NCI-H2107 treated with DMSO at 0.1 percent for 48 hours (cell line): Measurements from ENCODE around the gene PRMT2.
"Not testable (repeated sequence)": the region's sequence is repeated elsewhere in the genome, so short reads cannot be mapped to it uniquely, and the experiment has no call there.

Experiments
- DNase-seq: peaks from one replicate; lab custom pipeline; 2025; ENCODE audit not compliant: unreplicated experiment; lab: John Stamatoyannopoulos, UW

The PRMT2 gene

GRCh38 chr21:46617267-46618051 lies 18.0 kb upstream of the PRMT2 start:
- no peak for DNase-seq

GRCh38 chr21:46618738-46619379 lies 16.6 kb upstream of the PRMT2 start:
- no peak for DNase-seq

GRCh38 chr21:46619846-46620245 lies 15.6 kb upstream of the PRMT2 start:
- no peak for DNase-seq

DNA sequence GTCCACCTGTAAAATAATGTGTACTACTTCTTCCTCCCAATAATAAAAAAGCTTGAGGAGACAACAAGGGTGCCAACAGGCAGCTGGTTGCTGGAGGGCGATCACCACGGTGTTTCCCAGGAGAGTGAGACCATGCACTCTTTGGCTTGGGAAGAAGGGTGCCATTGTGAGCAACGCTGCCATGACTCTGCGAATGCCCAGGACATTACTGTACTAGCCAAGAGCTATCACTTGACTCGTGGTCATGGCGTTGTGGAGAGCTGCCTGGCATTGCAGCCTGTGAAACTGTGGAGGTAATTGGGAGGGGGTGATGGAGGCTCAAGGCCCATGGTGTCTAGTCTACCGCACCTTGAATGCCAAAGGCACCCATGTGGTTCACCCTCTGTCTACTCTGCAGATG lies 14.6 kb upstream of the PRMT2 start:
- no peak for DNase-seq

DNA sequence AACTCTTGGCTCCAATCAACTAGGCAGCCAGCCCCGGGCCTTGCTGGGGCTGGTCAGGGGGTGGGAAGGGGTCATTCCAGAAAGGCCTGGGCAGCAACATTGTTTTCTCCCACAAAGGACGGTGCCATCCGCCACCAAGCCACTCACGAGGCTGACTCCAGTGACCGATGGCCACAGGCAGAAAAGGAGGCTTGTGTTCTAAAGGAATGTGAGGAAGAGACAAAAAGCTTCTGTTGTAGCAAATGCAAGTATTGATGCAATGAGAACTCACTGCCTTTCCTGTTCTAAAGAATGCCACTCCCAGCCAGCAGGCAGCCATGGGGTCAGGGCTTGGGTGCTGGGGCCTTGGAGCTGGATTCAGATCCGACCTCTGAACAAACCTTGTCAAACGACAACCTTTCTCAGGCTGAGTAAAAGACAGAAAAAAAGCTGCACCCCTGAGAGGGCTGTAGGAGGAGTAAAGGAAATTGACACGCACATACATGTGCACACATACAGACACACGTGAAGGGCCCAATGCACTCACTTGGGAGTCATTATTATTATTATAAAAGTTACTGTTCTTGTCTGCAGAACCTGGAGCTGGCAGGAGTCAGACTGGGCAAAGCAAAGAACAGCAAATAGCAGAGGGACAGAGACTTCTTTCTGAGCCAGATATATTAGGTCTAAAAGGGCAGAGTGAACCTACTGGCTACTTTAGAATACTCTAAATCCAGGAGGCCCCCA lies 13.9 kb upstream of the PRMT2 start:
- DNase-seq, result no peak

DNA sequence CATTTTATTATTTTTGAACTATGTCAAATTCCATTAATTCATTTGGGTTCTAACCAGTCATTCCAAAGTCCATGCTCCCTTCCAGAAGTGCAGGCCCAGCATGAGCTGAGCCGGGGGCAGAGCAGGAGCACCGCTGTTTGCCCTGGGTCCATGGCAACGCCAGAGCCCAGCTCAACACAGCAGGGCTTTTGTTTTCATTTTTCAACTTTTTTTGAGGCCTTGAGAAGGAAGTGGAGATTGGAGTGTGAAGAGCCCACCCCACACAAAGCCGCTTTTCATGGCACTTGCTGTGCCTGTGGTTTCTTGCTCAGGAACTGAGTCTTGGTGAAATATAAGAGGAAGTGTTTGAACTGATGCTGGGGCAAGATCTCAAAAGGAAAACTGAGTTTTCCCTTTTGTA lies 13.2 kb upstream of the PRMT2 start:
- no peak for DNase-seq

DNA sequence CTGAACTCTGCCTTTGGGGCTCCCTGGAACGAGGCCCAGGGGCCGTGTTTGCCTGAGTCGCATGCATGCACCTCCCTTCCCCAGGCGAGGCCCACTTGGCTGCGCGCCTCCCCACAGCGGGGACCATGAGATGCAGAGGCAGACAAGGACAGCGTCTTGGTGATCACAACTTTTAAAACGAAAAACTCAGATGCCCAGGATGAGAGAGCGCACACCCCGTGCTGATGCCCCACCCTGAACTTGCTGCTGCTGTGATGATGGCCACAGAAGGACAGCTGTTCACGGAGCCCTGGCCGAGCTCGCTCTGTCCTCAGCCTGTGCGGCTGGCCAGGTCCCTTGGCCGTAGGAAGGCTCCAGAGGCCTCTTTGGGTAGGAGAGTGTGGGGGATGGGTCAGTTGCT lies 11.4 kb upstream of the PRMT2 start:
- no peak for DNase-seq

- DNase-seq, result no peak
These were observed 9.7 kb upstream of the PRMT2 start for GRCh38 chr21:46625759-46626158.

GRCh38 chr21:46626536-46626935 lies 8.9 kb upstream of the PRMT2 start:
- no peak for DNase-seq

DNA sequence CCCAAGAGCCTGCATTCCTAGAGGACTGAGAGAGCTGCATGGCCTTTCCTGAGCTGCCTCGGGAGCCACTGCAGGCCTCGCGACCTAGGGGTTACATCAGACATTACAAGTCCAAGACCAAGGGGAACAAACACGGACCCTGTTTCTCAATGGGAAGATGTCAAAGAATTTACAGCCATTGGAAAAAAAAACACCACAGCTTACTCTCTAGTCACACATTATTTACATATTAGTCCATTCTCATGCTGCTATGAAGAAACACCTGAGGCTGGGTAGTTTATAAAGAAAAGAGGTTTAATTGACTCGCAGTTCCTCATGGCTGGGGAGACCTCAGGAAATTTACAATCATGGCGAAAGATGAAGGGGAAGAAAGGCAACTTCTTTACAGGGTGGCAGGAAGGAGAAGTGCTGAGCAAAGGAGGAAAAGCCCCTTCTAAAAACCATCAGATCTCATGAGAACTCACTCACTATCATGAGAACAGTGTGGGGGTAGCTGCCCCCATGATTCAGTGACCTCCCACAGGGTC lies 8.4 kb upstream of the PRMT2 start:
- DNase-seq, result no peak

DNA sequence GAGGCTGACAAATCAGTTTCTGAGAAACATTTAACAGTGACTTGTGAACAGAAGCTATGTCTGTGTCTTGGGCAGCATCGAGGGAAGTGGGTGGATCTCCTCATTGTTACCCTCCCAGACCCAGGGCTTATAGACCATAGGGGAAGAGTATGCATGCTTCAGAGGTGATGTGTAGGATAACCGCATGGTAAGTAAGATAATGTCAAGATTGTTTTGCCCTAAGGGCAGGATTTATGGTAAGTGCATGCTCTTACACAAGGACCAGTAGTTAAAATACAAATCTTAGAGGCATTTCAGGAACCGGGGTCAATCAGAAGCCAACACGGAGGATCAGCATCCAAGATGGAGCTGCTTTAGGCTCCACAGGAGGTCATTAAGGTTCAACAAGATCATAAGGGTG lies 7.7 kb upstream of the PRMT2 start:
- DNase-seq, result no peak

GRCh38 chr21:46628868-46629267 lies 6.6 kb upstream of the PRMT2 start:
- DNase-seq, result no peak

GRCh38 chr21:46630915-46631314 lies 4.6 kb upstream of the PRMT2 start:
- not testable (repeated sequence) for DNase-seq

DNA sequence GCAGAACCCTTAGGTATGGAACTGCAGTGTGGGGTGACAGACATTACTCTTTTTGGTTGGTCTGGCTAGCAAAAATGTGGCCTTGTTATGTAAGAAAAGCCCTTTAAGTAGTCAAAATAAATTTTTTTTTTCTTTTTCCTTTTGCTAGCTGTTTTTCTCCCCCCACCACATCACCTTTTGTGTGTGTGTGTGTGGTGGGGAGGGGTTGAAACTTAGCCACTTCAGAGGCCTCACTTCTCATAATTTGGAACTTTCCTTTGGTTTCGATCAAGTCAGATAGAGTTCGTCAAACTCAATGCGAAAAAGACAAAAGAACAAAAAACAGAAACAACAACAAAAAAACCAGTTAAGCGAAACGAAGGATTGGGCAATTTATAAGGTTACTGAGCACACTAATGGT lies 1.9 kb upstream of the PRMT2 start:
- no peak for DNase-seq

DNA sequence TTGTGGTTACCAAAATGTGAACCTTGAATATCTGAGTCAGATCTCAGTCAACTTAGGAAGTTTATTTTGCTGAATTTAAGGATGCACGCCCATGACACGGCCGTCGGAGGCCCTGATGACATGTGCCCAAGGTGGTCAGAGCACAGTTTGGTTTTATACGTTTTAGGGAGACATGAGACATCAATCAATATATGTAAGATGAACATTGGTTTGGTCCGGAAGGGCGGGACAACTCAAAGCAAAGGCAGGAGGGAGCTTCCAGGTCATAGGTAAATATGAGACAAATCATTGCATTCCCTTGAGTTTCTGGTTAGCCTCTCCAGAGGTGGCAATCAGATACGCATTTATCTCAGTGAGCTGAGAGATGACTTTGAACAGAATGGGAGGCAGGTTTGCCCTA lies 1.0 kb upstream of the PRMT2 start:
- no peak for DNase-seq

GRCh38 chr21:46634966-46635323 lies 529 bp upstream of the PRMT2 start:
- DNase-seq, result peak; percentile 62

DNA sequence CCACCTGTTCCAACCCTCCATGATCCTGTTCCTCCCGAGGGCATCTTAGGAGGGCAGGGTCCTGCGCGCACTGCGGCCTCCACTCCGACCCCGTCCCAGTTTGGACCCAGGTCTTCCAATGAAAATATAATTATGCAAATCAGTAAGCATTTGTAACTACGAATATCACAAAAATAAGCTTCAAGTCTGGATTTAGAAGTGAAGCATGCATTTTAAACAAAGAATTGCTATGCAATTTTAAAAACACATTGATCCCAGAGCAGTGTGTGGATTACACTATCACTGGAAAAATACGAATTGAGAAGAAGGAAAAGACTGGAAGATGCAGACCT lies 673 bp downstream of the PRMT2 start:
- no peak for DNase-seq

DNA sequence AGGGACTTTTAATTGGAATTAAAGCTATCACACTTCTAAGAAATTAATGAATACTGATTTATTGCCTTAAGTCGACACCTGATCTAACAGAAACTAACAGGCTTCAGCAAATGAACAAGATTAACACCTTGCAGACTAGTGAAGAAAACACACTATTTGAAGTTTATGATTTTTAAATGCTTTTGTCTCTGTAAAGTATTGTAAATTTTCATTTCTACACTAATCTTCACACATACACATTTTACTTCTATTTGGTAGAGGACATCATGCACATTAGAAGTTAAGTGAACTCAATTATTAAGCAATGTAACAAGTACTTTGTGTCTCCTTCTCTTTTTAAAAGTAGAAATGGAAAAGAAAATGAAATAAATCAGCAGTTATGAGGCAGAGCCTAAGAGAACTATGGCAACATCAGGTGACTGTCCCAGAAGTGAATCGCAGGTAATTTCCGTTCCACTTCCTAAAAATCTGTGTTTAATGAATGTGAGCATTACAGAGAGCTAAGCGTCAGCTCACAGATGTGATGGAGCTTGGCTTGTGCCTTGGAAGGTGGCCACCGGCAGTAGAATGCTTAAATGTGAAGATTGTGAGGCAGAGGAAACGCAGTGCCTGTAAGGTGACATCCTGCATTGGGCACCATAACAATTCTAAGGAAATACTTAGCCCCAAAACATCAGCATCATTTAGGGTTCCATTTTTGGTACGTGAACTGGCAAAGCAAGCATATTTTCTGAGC lies 1.2 kb downstream of the PRMT2 start:
- DNase-seq, result no peak

- DNase-seq, result no peak
These were observed 2.7 kb downstream of the PRMT2 start for GRCh38 chr21:46637952-46638746.

DNA sequence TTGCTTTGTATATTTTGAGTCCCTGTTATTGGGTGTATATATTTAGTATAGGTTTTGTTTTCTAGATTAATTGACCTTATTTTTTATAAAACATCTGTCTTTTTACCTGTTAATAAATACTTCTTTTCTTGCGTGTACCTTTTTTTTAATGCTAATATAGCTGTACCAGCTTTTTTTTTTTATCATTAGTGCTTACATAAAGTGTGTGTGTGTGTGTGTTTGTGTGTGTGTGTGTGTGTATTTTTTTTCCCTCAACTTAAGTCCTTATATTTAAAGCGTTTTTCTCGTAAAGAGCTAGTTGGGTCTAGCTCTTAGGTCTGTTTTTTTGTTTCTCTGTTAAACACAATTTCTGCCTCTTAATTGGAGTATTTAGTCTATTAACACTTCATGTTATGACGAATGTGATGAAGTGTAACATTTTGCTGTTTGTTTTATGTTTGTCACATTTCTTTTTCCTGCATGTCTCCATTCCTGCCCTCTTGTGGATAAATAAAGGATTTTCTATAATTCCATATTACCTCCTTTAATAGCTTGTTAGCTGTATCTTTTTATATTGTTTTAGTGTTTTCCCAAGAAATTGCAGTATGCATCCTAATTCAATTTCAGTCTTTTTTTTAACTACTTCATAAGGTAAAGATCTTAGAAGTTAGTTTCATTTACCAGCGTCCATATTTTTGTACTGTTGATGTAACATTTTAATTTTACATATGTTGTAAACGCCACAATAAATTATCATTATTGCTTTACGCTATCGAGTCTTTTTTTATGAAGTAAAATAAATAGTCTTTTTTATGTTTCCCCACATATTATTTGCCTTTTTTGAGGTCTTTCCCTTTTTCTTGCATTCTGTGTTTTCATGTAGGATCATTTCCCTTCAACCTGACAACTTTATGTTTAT lies 4.3 kb downstream of the PRMT2 start:
- DNase-seq, result no peak
